NCI-H1105 (cell line): ENCODE measurements around the gene ADD2.

Source experiments
- DNase-seq: peaks from one replicate; lab custom pipeline; 2025; lab: John Stamatoyannopoulos, UW

The ADD2 gene

GRCh38 chr2:70674636-70675430 lies 93.2 kb downstream of the ADD2 start:
- DNase-seq: no peak

GRCh38 chr2:70673041-70673647 lies 94.9 kb downstream of the ADD2 start:
- no peak for DNase-seq

- no peak for DNase-seq
Observed at GRCh38 chr2:70671092-70671675, 96.8 kb downstream of the ADD2 start.

- no peak for DNase-seq
Observed at GRCh38 chr2:70670626-70671025, 97.4 kb downstream of the ADD2 start.

GRCh38 chr2:70670202-70670601 lies 97.8 kb downstream of the ADD2 start:
- no peak for DNase-seq

- no peak for DNase-seq
Observed at GRCh38 chr2:70668911-70669310, 99.1 kb downstream of the ADD2 start.

- no peak for DNase-seq
Observed at GRCh38 chr2:70668432-70668831, 99.6 kb downstream of the ADD2 start.

- DNase-seq: no peak
Observed at GRCh38 chr2:70664525-70664924, 103.5 kb downstream of the ADD2 start.

- DNase-seq: no peak
Observed at GRCh38 chr2:70663411-70663810, 104.6 kb downstream of the ADD2 start.

GRCh38 chr2:70659551-70659950 lies 108.4 kb downstream of the ADD2 start:
- no peak for DNase-seq

- DNase-seq: no peak
Observed at GRCh38 chr2:70658476-70658875, 109.5 kb downstream of the ADD2 start.

- DNase-seq: no peak
Observed at GRCh38 chr2:70657246-70657645, 110.8 kb downstream of the ADD2 start.

- DNase-seq: no peak
Observed at GRCh38 chr2:70656421-70657010, 111.5 kb downstream of the ADD2 start.

- DNase-seq: no peak
Observed at GRCh38 chr2:70655786-70656185, 112.2 kb downstream of the ADD2 start.

GRCh38 chr2:70655211-70655610 lies 112.8 kb downstream of the ADD2 start:
- peak; percentile 17 for DNase-seq

GRCh38 chr2:70651727-70652126 lies 116.3 kb downstream of the ADD2 start:
- DNase-seq: no peak

GRCh38 chr2:70651014-70651413 lies 117.0 kb downstream of the ADD2 start:
- no peak for DNase-seq

GRCh38 chr2:70648961-70649360 lies 119.0 kb downstream of the ADD2 start:
- no peak for DNase-seq

- DNase-seq: peak; percentile 53
Observed at GRCh38 chr2:70647873-70648481, 120.0 kb downstream of the ADD2 start.

GRCh38 chr2:70646420-70646818 lies 121.6 kb downstream of the ADD2 start:
- no peak for DNase-seq

- DNase-seq: no peak
Observed at GRCh38 chr2:70645733-70646419, 122.1 kb downstream of the ADD2 start.

GRCh38 chr2:70643715-70644114 lies 124.3 kb downstream of the ADD2 start:
- no peak for DNase-seq
